ENCODE measurements around the gene COL23A1. TPM values are rescaled to one million over a fixed set of nuclear protein-coding genes. Genes with fewer than 3 reads are reported as not detected.

The COL23A1 gene
- total and polyA plus RNA-seq, 2 donors (not counting 1 experiment from before 2014, with no cell fraction given), result 0.20 TPM; not detected in 1

- H3K27ac ChIP-seq (ENCODE audit: low read length in 2 of 2), result no peak overlapping the region
- H3K27me3 Mint-ChIP-seq, result peaks cover 10% of the 10 kb centered on the region
- no peaks in the 10 kb centered on the region for H3K9me3 Mint-ChIP-seq (ENCODE audit: insufficient read depth)
- ChIA-PET POLR2A (no interaction called here), CTCF (no interaction called here)
- H3K4me3 Mint-ChIP-seq, result no peak overlapping the region
- no peaks in the 10 kb centered on the region for H3K36me3 ChIP-seq (replicated peaks in 1 of 2; ENCODE audit: control extremely low read depth in 1 of 2, control insufficient read depth in 1 of 2, extremely low read depth in 1 of 2, insufficient read depth in 2 of 2, low read length in 1 of 2)
- no peaks in the 10 kb centered on the region for H3K4me1 Mint-ChIP-seq
- no peaks in the 10 kb centered on the region for H3K79me2 ChIP-seq (ENCODE audit: control insufficient read depth, insufficient read depth, low read length)
- H3K4me2 ChIP-seq (replicated peaks; ENCODE audit: low read depth, low read length, poor library complexity, severe bottlenecking), result no peak overlapping the region
- H3K4me1 ChIP-seq (ENCODE audit: control insufficient read depth in 2 of 2, insufficient read depth in 2 of 2, low read length in 2 of 2), result no peaks in the 10 kb centered on the region
- TF ChIP-seq EZH2 (IDR thresholded peaks at IDR 0.05; ENCODE audit: borderline replicate concordance, insufficient read depth, low read depth, low read length, poor library complexity, severe bottlenecking), result no peak
- TF ChIP-seq, protein P1, sequence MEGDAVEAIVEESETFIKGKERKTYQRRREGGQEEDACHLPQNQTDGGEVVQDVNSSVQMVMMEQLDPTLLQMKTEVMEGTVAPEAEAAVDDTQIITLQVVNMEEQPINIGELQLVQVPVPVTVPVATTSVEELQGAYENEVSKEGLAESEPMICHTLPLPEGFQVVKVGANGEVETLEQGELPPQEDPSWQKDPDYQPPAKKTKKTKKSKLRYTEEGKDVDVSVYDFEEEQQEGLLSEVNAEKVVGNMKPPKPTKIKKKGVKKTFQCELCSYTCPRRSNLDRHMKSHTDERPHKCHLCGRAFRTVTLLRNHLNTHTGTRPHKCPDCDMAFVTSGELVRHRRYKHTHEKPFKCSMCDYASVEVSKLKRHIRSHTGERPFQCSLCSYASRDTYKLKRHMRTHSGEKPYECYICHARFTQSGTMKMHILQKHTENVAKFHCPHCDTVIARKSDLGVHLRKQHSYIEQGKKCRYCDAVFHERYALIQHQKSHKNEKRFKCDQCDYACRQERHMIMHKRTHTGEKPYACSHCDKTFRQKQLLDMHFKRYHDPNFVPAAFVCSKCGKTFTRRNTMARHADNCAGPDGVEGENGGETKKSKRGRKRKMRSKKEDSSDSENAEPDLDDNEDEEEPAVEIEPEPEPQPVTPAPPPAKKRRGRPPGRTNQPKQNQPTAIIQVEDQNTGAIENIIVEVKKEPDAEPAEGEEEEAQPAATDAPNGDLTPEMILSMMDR (IDR thresholded peaks at IDR 0.05), result no peak
- H3K27me3 ChIP-seq (replicated peaks in 1 of 4; ENCODE audit: control extremely low read depth in 1 of 4, control insufficient read depth in 3 of 4, insufficient read depth in 4 of 4, low read length in 3 of 4), result no peaks in the 10 kb centered on the region
- ATAC-seq (ENCODE audit: low read depth), result no peak
- H4K20me1 ChIP-seq (ENCODE audit: control insufficient read depth, insufficient read depth, low read length, poor library complexity, severe bottlenecking), result no peaks in the 10 kb centered on the region
- no peak overlapping the region for H3K4me3 ChIP-seq (ENCODE audit: control extremely low read depth in 1 of 5, extremely low read depth in 1 of 5, insufficient read depth in 1 of 5, low read depth in 2 of 5, low read length in 4 of 5)
- WGBS (ENCODE audit: insufficient coverage), result 90% methylated on average over 8 of the region's 14 CpGs
- no peak overlapping the region for H3K27ac Mint-ChIP-seq
- no peak for DNase-seq
- no peaks in the 10 kb centered on the region for H3K9me3 ChIP-seq (ENCODE audit: control extremely low read depth in 1 of 3, control insufficient read depth in 2 of 3, insufficient read depth in 1 of 3, low read length in 2 of 3)
- no peak overlapping the region for H3K9ac ChIP-seq (ENCODE audit: low read length)
- H2AFZ ChIP-seq (ENCODE audit: insufficient read depth, low read depth, low read length, poor library complexity, severe bottlenecking), result no peak overlapping the region
- intact Hi-C loops (cut with micrococcal nuclease), result no loop called here
Observed at GRCh38 chr5:178423431-178423830, 166.8 kb downstream of the COL23A1 start.

GRCh38 chr5:178422400-178422775 is 167.8 kb downstream of the COL23A1 start:
- ChIA-PET CTCF (interaction anchor here (0.6 to 1.5 kb wide), 2 partner anchors 39 to 726 kb away, joined by 3 to 5 read pairs; no protein-coding TSS in a partner anchor), POLR2A (no interaction called here)
- no peak for DNase-seq
- no peak for ATAC-seq (ENCODE audit: low read depth)
- peaks cover 18% of the 10 kb centered on the region for H3K27me3 Mint-ChIP-seq
- Histone ChIP-seq H3K9ac (ENCODE audit: low read length) (no peak overlapping the region), H2AFZ (ENCODE audit: insufficient read depth, low read depth, low read length, poor library complexity, severe bottlenecking) (no peak overlapping the region), H3K4me2 (replicated peaks; ENCODE audit: low read depth, low read length, poor library complexity, severe bottlenecking) (no peak overlapping the region), H4K20me1 (ENCODE audit: control insufficient read depth, insufficient read depth, low read length, poor library complexity, severe bottlenecking) (no peaks in the 10 kb centered on the region), H3K36me3 (replicated peaks in 1 of 2; ENCODE audit: control extremely low read depth in 1 of 2, control insufficient read depth in 1 of 2, extremely low read depth in 1 of 2, insufficient read depth in 2 of 2, low read length in 1 of 2) (no peaks in the 10 kb centered on the region), H3K79me2 (ENCODE audit: control insufficient read depth, insufficient read depth, low read length) (no peaks in the 10 kb centered on the region), H3K9me3 (ENCODE audit: control extremely low read depth in 1 of 3, control insufficient read depth in 2 of 3, insufficient read depth in 1 of 3, low read length in 2 of 3) (no peaks in the 10 kb centered on the region), H3K4me1 (ENCODE audit: control insufficient read depth in 2 of 2, insufficient read depth in 2 of 2, low read length in 2 of 2) (no peaks in the 10 kb centered on the region), H3K27me3 (replicated peaks in 1 of 4; ENCODE audit: control extremely low read depth in 1 of 4, control insufficient read depth in 3 of 4, insufficient read depth in 4 of 4, low read length in 3 of 4) (peaks cover 0 to 2% (median 0%) of the 10 kb centered on the region in 4 experiments), H3K4me3 (ENCODE audit: control extremely low read depth in 1 of 5, extremely low read depth in 1 of 5, insufficient read depth in 1 of 5, low read depth in 2 of 5, low read length in 4 of 5) (no peak overlapping the region), H3K27ac (ENCODE audit: low read length in 2 of 2) (no peak overlapping the region)
- WGBS (ENCODE audit: insufficient coverage), result 97% methylated on average over 5 of the region's 11 CpGs
- no peak overlapping the region for H3K4me3 Mint-ChIP-seq
- H3K9me3 Mint-ChIP-seq (ENCODE audit: insufficient read depth), result no peaks in the 10 kb centered on the region
- intact Hi-C loops (cut with micrococcal nuclease), result no loop called here
- H3K27ac Mint-ChIP-seq, result no peak overlapping the region
- no peaks in the 10 kb centered on the region for H3K4me1 Mint-ChIP-seq
- TF ChIP-seq, protein P1 (IDR thresholded peaks at IDR 0.05), result no peak
- TF ChIP-seq EZH2 (IDR thresholded peaks at IDR 0.05; ENCODE audit: borderline replicate concordance, insufficient read depth, low read depth, low read length, poor library complexity, severe bottlenecking), result no peak

Measured in B cell (primary cell).